ENCODE measurements around the gene TREM2. TPM values are rescaled to one million over a fixed set of nuclear protein-coding genes. Genes with fewer than 3 reads are reported as not detected.

Gene TREM2
- total RNA-seq, 1 experiment from 2014 or later = not detected

- Histone ChIP-seq H3F3A (ENCODE audit: low read length, unreplicated experiment) (no peaks in the 10 kb centered on the region), H3K4me1 (ENCODE audit: insufficient read depth, low read length) (no peaks in the 10 kb centered on the region), H3K4me3 (ENCODE audit: low read length) (no peak overlapping the region), H3K36me3 (ENCODE audit: low read depth, low read length) (no peaks in the 10 kb centered on the region), H3K9me3 (ENCODE audit: low read length) (no peaks in the 10 kb centered on the region), H4K20me1 (ENCODE audit: low read length) (no peaks in the 10 kb centered on the region), H3K27ac (ENCODE audit: low read length) (no peak overlapping the region), H3K4me2 (ENCODE audit: low read length) (no peak overlapping the region), H3K79me2 (ENCODE audit: low read length) (no peaks in the 10 kb centered on the region), H3K27me3 (ENCODE audit: low read length) (peaks cover 67% of the 10 kb centered on the region), H3K9ac (ENCODE audit: low read length) (no peak overlapping the region), H2AFZ (ENCODE audit: low read length) (no peak overlapping the region), H3K9me2 (replicated peaks; ENCODE audit: low read length) (no peaks in the 10 kb centered on the region)
- TF ChIP-seq EZH2 (IDR thresholded peaks at IDR 0.05; ENCODE audit: low read length, unreplicated experiment) (no peak), EZH2phosphoT487 (IDR thresholded peaks at IDR 0.05; ENCODE audit: borderline replicate concordance, low read length) (no peak), CTCF (conservative IDR thresholded peaks at IDR 0.05; ENCODE audit: low read depth, low read length) (no peak)
- no peak for ATAC-seq
- DNase-seq = no peak
- POLR2A ChIA-PET (ENCODE audit: unreplicated experiment) = no interaction called here
- no TSS peak for BruUV-seq (replicated peaks)
- CTCF ChIA-PET = no interaction called here
- intact Hi-C loops (cut with micrococcal nuclease) = no loop called here
Measured at GRCh38 chr6:41197234-41197633, 34.3 kb upstream of the TREM2 start.

- no peaks in the 10 kb centered on the region for H3K9me2 ChIP-seq (replicated peaks; ENCODE audit: low read length)
- no peaks in the 10 kb centered on the region for H3K36me3 ChIP-seq (ENCODE audit: low read depth, low read length)
- peaks cover 54% of the 10 kb centered on the region for H3K27me3 ChIP-seq (ENCODE audit: low read length)
- no peak overlapping the region for H3K4me3 ChIP-seq (ENCODE audit: low read length)
- TF ChIP-seq EZH2 (IDR thresholded peaks at IDR 0.05; ENCODE audit: low read length, unreplicated experiment) = no peak
- TF ChIP-seq EZH2phosphoT487 (IDR thresholded peaks at IDR 0.05; ENCODE audit: borderline replicate concordance, low read length) = no peak
- no peak for TF ChIP-seq CTCF (conservative IDR thresholded peaks at IDR 0.05; ENCODE audit: low read depth, low read length)
- H2AFZ ChIP-seq (ENCODE audit: low read length) = no peak overlapping the region
- no peak overlapping the region for H3K27ac ChIP-seq (ENCODE audit: low read length)
- DNase-seq = no peak
- BruUV-seq (replicated peaks) = no TSS peak
- CTCF ChIA-PET = no interaction called here
- H3K4me1 ChIP-seq (ENCODE audit: insufficient read depth, low read length) = no peaks in the 10 kb centered on the region
- H3K79me2 ChIP-seq (ENCODE audit: low read length) = no peaks in the 10 kb centered on the region
- no peaks in the 10 kb centered on the region for H3F3A ChIP-seq (ENCODE audit: low read length, unreplicated experiment)
- POLR2A ChIA-PET (ENCODE audit: unreplicated experiment) = no interaction called here
- H3K9ac ChIP-seq (ENCODE audit: low read length) = no peak overlapping the region
- no peaks in the 10 kb centered on the region for H4K20me1 ChIP-seq (ENCODE audit: low read length)
- no peak for ATAC-seq
- no peaks in the 10 kb centered on the region for H3K9me3 ChIP-seq (ENCODE audit: low read length)
- intact Hi-C loops (cut with micrococcal nuclease) = no loop called here
- no peak overlapping the region for H3K4me2 ChIP-seq (ENCODE audit: low read length)
Measured at GRCh38 chr6:41194386-41194785, 31.5 kb upstream of the TREM2 start.

GRCh38 chr6:41193884-41194283 is 31.0 kb upstream of the TREM2 start:
- H3K9me2 ChIP-seq (replicated peaks; ENCODE audit: low read length) = no peaks in the 10 kb centered on the region
- H3F3A ChIP-seq (ENCODE audit: low read length, unreplicated experiment) = no peaks in the 10 kb centered on the region
- DNase-seq (no peak), ATAC-seq (no peak)
- peaks cover 49% of the 10 kb centered on the region for H3K27me3 ChIP-seq (ENCODE audit: low read length)
- no peak overlapping the region for H3K9ac ChIP-seq (ENCODE audit: low read length)
- TF ChIP-seq EZH2 (IDR thresholded peaks at IDR 0.05; ENCODE audit: low read length, unreplicated experiment) = no peak
- TF ChIP-seq CTCF (conservative IDR thresholded peaks at IDR 0.05; ENCODE audit: low read depth, low read length) = no peak
- TF ChIP-seq EZH2phosphoT487 (IDR thresholded peaks at IDR 0.05; ENCODE audit: borderline replicate concordance, low read length) = no peak
- H3K4me3 ChIP-seq (ENCODE audit: low read length) = no peak overlapping the region
- H3K4me2 ChIP-seq (ENCODE audit: low read length) = no peak overlapping the region
- H3K27ac ChIP-seq (ENCODE audit: low read length) = no peak overlapping the region
- no peaks in the 10 kb centered on the region for H3K36me3 ChIP-seq (ENCODE audit: low read depth, low read length)
- H2AFZ ChIP-seq (ENCODE audit: low read length) = no peak overlapping the region
- no TSS peak for BruUV-seq (replicated peaks)
- ChIA-PET CTCF (no interaction called here), POLR2A (ENCODE audit: unreplicated experiment) (no interaction called here)
- no peaks in the 10 kb centered on the region for H3K79me2 ChIP-seq (ENCODE audit: low read length)
- H3K4me1 ChIP-seq (ENCODE audit: insufficient read depth, low read length) = no peaks in the 10 kb centered on the region
- intact Hi-C loops (cut with micrococcal nuclease) = no loop called here
- no peaks in the 10 kb centered on the region for H3K9me3 ChIP-seq (ENCODE audit: low read length)
- no peaks in the 10 kb centered on the region for H4K20me1 ChIP-seq (ENCODE audit: low read length)

Data from PC-3 (cell line).